Sigmoid colon (tissue), 7 donors: ENCODE data around the gene SEMA4A. TPM values are rescaled to one million over a fixed set of nuclear protein-coding genes. Genes with fewer than 3 reads are reported as not detected.
"Not testable (repeated sequence)": the region's sequence is repeated elsewhere in the genome, so short reads cannot be mapped to it uniquely, and the experiment has no call there.

Source experiments
- DNase-seq: peaks from one replicate; pipeline ENCODE4 v3.0.0-alpha.2; 2019
- H3K27ac ChIP-seq, 4 donors: fragments of 200-600 bp; sonication (generic); one replicate each; pipeline ENCODE4 v1.5.1; 2016 to 2019; ENCODE audit warnings: mild to moderate bottlenecking in 1 of 4
- H3K27me3 ChIP-seq, 3 donors: fragments of 200-600 bp; sonication (generic); one replicate each; pipeline ENCODE4 v1.5.1; 2019; ENCODE audit warnings: mild to moderate bottlenecking in 1 of 3
- H3K36me3 ChIP-seq, 4 donors: fragments of 200-600 bp; sonication (generic); one replicate each; pipeline ENCODE4 v1.5.1; 2016 to 2019
- H3K4me1 ChIP-seq, 4 donors: fragments of 200-600 bp; sonication (generic); one replicate each; pipeline ENCODE4 v1.5.1; 2017 to 2019
- H3K4me3 ChIP-seq, 4 donors: fragments of 200-600 bp; sonication (generic); one replicate each; pipeline ENCODE4 v1.5.1; 2017 to 2019; ENCODE audit warnings: mild to moderate bottlenecking in 2 of 4, moderate library complexity in 1 of 4
- H3K9me3 ChIP-seq, 4 donors: fragments of 200-600 bp in 3 of 4; sonication (generic) in 3 of 4; one replicate each; pipeline versions ENCODE4 v1.5.1 to v1.6.1; 2013 to 2019
- CTCF ChIP-seq, 4 experiments: fragments of 450-650 bp in 3 of 4; fragments of 200-600 bp in 1 of 4; IDR thresholded peaks; one replicate each; pipeline ENCODE4 v1.5.1; 2016 to 2019; ENCODE audit warnings: antibody characterized with exemption in 4 of 4, mild to moderate bottlenecking in 3 of 4, moderate library complexity in 2 of 4
- EP300 ChIP-seq, 4 donors: sonication (generic); formaldehyde crosslinking; IDR thresholded peaks; one replicate each; pipeline ENCODE4 v1.6.1; 2017; ENCODE audit warnings: antibody characterized with exemption in 4 of 4
- POLR2A ChIP-seq, 2 donors: fragments of 450-650 bp; IDR thresholded peaks; one replicate each; pipeline ENCODE4 v1.6.1; 2016; ENCODE audit warnings: antibody characterized with exemption in 2 of 2, mild to moderate bottlenecking in 2 of 2, moderate library complexity in 2 of 2
- POLR2AphosphoS5 ChIP-seq, 4 donors: sonication (generic); formaldehyde crosslinking; IDR thresholded peaks; one replicate each; pipeline ENCODE4 v1.6.1; 2017; ENCODE audit warnings: antibody characterized with exemption in 4 of 4
- WGBS, 2 donors: extraction: QIAGEN DNeasy Blood & Tissue Kit; methylation state at CpG; one replicate each; pipeline ENCODE4 v1.1.7; 2013; 5-methylcytosine and 5-hydroxymethylcytosine counted together
- intact Hi-C: fragments of 100-400 bp; cut with DNase I; formaldehyde crosslinking; loops from one replicate; pipeline ENCODE4 v1.15.1; 2023
- polyA plus RNA-seq, 3 donors: library from polyadenylated mRNA; stranded (reverse); fragments of 200-250 nt; gene quantifications; one replicate each; pipeline ENCODE4 v1.2.3, GENCODE V29; 2013
- total RNA-seq, 4 donors: library from RNA; depleted of rRNA; stranded (reverse); fragments of >200 nt; gene quantifications; one replicate each; pipeline ENCODE4 v1.1.0, GENCODE V29; 2016
- donor health status: healthy with polysubstance abuse.
- donor health status: Bipolar disorder and iron deficiency.
- donor health status: healthy.

Gene SEMA4A
- total and polyA plus RNA-seq, 7 donors = 1.4 to 6.3 (median 1.8) TPM

DNA sequence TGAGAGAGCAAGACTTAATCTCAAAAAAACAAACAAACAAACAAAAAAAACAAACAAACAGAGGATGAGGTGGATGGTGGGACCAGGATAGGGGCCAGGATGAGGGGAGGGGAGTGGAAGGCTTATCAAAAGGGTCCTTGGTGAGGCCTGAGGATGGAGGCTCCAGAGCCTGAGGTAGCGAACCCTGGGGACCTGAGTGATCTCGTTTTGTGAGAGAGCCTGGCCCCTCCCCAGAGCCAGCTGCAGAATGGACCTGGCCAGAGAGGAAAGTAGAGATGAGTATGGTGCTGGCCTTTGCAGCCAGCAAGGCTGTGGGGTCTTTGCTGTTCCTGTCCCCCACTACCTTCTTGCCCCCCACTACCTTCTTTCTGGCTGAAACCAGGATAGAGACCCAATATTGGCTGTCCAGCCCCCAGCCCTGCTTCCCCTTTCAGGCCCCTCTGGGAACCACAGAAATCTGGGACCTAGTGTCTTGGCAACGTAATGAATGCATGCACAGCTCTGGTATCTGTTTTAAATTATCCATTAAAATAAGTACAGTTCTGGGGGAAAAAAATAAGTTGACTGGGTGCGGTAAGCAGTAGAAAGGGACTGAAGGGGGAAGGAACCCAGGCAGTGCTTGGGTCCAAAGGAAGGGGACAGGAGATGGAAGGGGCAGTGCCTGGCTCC lies 40.0 kb upstream of the SEMA4A start:
- intact Hi-C loops = no loop called here
- no peak for TF ChIP-seq CTCF (IDR thresholded peaks at IDR 0.05)
- TF ChIP-seq EP300 (IDR thresholded peaks at IDR 0.05) = no peak
- no peak for TF ChIP-seq POLR2AphosphoS5 (IDR thresholded peaks at IDR 0.05)
- TF ChIP-seq POLR2A (IDR thresholded peaks at IDR 0.05) = no peak
- H3K4me1 ChIP-seq = peaks cover 0 to 54% (median 44%) of the 10 kb centered on the region in 4 donors
- H3K27ac ChIP-seq = peak overlapping the region; percentile 95 to 100 (median 98)
- H3K36me3 ChIP-seq = no peaks in the 10 kb centered on the region
- H3K4me3 ChIP-seq = no peak overlapping the region
- 62 to 63% methylated on average over 4 of the region's 4 CpGs for WGBS, 2 donors
- no peaks in the 10 kb centered on the region for H3K9me3 ChIP-seq
- DNase-seq = no peak
- no peaks in the 10 kb centered on the region for H3K27me3 ChIP-seq

GRCh38 chr1:156114101-156114918 lies 39.1 kb upstream of the SEMA4A start, which contains the start of gene LMNA:
Gene LMNA, plus strand, starts transcription at chr1:156114711. Its CDS starts 208 bp downstream, at chr1:156114919.
- H3K36me3 ChIP-seq = no peaks in the 10 kb centered on the region
- H3K27me3 ChIP-seq = no peaks in the 10 kb centered on the region
- peak within 1 kb of the TSS; percentile 95 to 100 (median 98) for H3K27ac ChIP-seq
- peaks cover 0 to 63% (median 53%) of the 10 kb centered on the region in 4 donors for H3K4me1 ChIP-seq
- peak; percentile 98 for DNase-seq
- no peaks in the 10 kb centered on the region for H3K9me3 ChIP-seq
- H3K4me3 ChIP-seq = peak within 1 kb of the TSS; percentile 81 to 99 (median 90)
- WGBS, 2 donors = 1% methylated on average over 37 of the region's 37 CpGs
- TF ChIP-seq POLR2AphosphoS5 (IDR thresholded peaks at IDR 0.05) (peak; percentile 100), EP300 (IDR thresholded peaks at IDR 0.05) (peak in 2 of 4 donors; percentile 49 to 81), CTCF (IDR thresholded peaks at IDR 0.05) (no peak), POLR2A (IDR thresholded peaks at IDR 0.05) (peak; percentile 97 to 99)
- intact Hi-C loops = no loop called here

GRCh38 chr1:156114919-156115513 lies 38.4 kb upstream of the SEMA4A start:
- Histone ChIP-seq H3K36me3 (no peaks in the 10 kb centered on the region), H3K4me3 (peak overlapping the region; percentile 81 to 99 (median 90)), H3K27me3 (no peaks in the 10 kb centered on the region), H3K4me1 (peaks cover 0 to 70% (median 60%) of the 10 kb centered on the region in 4 donors), H3K27ac (peak overlapping the region; percentile 95 to 100 (median 98)), H3K9me3 (no peaks in the 10 kb centered on the region)
- TF ChIP-seq EP300 (IDR thresholded peaks at IDR 0.05) (no peak), CTCF (IDR thresholded peaks at IDR 0.05) (no peak), POLR2A (IDR thresholded peaks at IDR 0.05) (peak; percentile 14 to 25), POLR2AphosphoS5 (IDR thresholded peaks at IDR 0.05) (peak in 3 of 4 donors; percentile 9 to 24 (median 11))
- WGBS, 2 donors = 0 to 1% methylated on average over 49 of the region's 49 CpGs
- intact Hi-C loops = no loop called here
- DNase-seq = no peak

DNA sequence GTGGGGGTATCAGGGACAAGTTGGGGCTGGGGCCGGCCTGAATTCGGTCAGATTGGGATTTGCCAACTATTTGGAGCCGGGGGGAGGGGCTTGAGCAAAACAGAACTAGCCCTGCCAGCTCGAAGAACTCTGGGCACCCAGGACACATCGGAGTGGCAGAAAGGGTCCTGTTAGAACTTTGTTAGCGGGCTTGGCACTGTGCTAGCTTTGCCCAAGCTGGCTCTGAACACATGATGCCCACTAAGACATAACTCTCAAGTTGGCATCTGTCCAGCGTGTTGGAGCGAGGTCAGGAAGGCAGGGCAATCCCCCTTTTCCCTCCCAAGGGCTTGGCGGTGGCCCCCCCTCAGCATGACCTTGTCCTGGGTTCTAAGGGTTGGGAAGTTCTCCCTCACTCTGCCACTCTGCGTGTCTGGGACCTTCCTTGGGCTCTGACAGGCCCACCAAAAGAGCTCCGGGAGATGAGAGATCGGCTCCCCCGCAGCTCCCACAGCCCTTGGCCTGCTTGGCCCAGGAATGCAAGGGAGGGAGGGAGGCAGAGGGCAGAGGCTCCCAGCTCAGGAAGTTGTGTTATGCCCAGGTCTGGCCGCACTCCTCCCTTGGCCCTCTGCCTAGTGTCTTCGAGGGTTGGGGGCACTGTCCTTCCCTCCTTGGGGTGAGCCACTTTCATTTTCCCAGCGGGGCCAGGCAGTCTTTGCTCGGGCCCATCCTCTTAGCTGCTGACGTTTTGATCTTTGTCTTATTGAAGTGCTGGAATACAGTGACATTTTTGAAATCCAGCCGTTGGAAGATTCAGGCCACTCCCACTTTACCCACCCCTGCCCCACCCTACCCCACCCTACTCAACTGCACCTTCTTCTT lies 37.6 kb upstream of the SEMA4A start:
- H3K4me1 ChIP-seq = peaks cover 0 to 77% (median 68%) of the 10 kb centered on the region in 4 donors
- DNase-seq = peak; percentile 87
- WGBS, 2 donors = 3 to 20% methylated on average over 19 of the region's 19 CpGs

GRCh38 chr1:156116731-156117130 lies 36.7 kb upstream of the SEMA4A start:
- DNase-seq, H3K27me3 ChIP-seq, H3K9me3 ChIP-seq, H3K36me3 ChIP-seq, intact Hi-C loops: not testable (repeated sequence)
- Histone ChIP-seq H3K4me1 (peaks cover 0 to 79% (median 75%) of the 10 kb centered on the region in 4 donors), H3K27ac (peak overlapping the region; percentile 95 to 100 (median 98)), H3K4me3 (peak overlapping the region; percentile 81 to 99 (median 90))
- WGBS, 2 donors = 45 to 72% methylated on average over 5 of the region's 5 CpGs

More for the DNA sequence above, 37.6 kb upstream of the SEMA4A start:
- Histone ChIP-seq H3K9me3 (no peaks in the 10 kb centered on the region), H3K4me3 (peak overlapping the region; percentile 81 to 99 (median 90)), H3K36me3 (no peaks in the 10 kb centered on the region), H3K27ac (peak overlapping the region; percentile 95 to 100 (median 98)), H3K27me3 (no peaks in the 10 kb centered on the region)
- TF ChIP-seq POLR2AphosphoS5 (IDR thresholded peaks at IDR 0.05) (peak; percentile 39 to 78 (median 59)), EP300 (IDR thresholded peaks at IDR 0.05) (no peak), POLR2A (IDR thresholded peaks at IDR 0.05) (peak; percentile 33 to 63)
- intact Hi-C loops = no loop called here
